Measurements from ENCODE around the gene TPM2. TPM values are rescaled to one million over a fixed set of nuclear protein-coding genes. Genes with fewer than 3 reads are reported as not detected.
A peak's percentile ranks its signal among the peaks of the same experiment; 100 is the strongest.

TPM2 gene
- total RNA-seq, 1 donor from 2014 or later = 24.3 TPM

- H3K27ac Mint-ChIP-seq = peak overlapping the region; percentile 98
- DNase-seq (ENCODE audit: low spot score, unreplicated experiment) = no peak
- H3K4me3 Mint-ChIP-seq (ENCODE audit: low read depth) = peak overlapping the region; percentile 85
- no peaks in the 10 kb centered on the region for H3K9me3 Mint-ChIP-seq (ENCODE audit: low read depth)
- peaks cover 15% of the 10 kb centered on the region for H3K4me1 Mint-ChIP-seq (ENCODE audit: low read depth)
- TF ChIP-seq CTCF (IDR thresholded peaks at IDR 0.05; ENCODE audit: unreplicated experiment) = no peak
- peaks cover 6% of the 10 kb centered on the region for H3K27me3 Mint-ChIP-seq
- H3K36me3 Mint-ChIP-seq (ENCODE audit: insufficient read depth) = peaks cover 9% of the 10 kb centered on the region
Observed at GRCh38 chr9:35659340-35659739, 30.4 kb downstream of the TPM2 start.

DNA sequence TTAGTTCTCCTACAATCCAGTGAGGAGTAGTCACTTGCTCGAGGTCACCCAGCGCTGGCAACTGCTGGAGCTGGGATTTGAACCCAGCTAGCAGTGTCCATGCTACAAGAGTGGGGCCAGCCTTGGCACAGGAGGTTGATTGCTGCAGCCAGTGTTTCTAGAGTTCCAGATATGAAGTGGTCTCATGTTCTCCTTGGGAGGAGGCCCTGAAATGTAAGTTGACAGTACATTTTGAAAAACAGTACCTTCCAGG lies 30.8 kb downstream of the TPM2 start:
- no peak for DNase-seq (ENCODE audit: low spot score, unreplicated experiment)
- Mint-ChIP-seq H3K36me3 (ENCODE audit: insufficient read depth) (peaks cover 9% of the 10 kb centered on the region), H3K4me1 (ENCODE audit: low read depth) (peaks cover 13% of the 10 kb centered on the region), H3K4me3 (ENCODE audit: low read depth) (peak overlapping the region; percentile 85), H3K27me3 (peaks cover 6% of the 10 kb centered on the region), H3K9me3 (ENCODE audit: low read depth) (no peaks in the 10 kb centered on the region), H3K27ac (peak overlapping the region; percentile 98)
- no peak for TF ChIP-seq CTCF (IDR thresholded peaks at IDR 0.05; ENCODE audit: unreplicated experiment)

- peak within 1 kb of the TSS; percentile 85 for H3K4me3 Mint-ChIP-seq (ENCODE audit: low read depth)
- TF ChIP-seq CTCF (IDR thresholded peaks at IDR 0.05; ENCODE audit: unreplicated experiment) = peak; percentile 93
- peak within 1 kb of the TSS; percentile 100 for H3K27ac Mint-ChIP-seq
- peak; percentile 85 for DNase-seq (ENCODE audit: low spot score, unreplicated experiment)
- H3K4me1 Mint-ChIP-seq (ENCODE audit: low read depth) = peaks cover 13% of the 10 kb centered on the region
- H3K36me3 Mint-ChIP-seq (ENCODE audit: insufficient read depth) = peaks cover 9% of the 10 kb centered on the region
- peaks cover 6% of the 10 kb centered on the region for H3K27me3 Mint-ChIP-seq
- H3K9me3 Mint-ChIP-seq (ENCODE audit: low read depth) = no peaks in the 10 kb centered on the region
Observed at GRCh38 chr9:35658137-35658967, 31.4 kb downstream of the TPM2 start, which contains the start of gene CCDC107. Gene CCDC107 (plus strand): TSS chr9:35658292. CDS start chr9:35658380, 88 bp downstream.

DNA sequence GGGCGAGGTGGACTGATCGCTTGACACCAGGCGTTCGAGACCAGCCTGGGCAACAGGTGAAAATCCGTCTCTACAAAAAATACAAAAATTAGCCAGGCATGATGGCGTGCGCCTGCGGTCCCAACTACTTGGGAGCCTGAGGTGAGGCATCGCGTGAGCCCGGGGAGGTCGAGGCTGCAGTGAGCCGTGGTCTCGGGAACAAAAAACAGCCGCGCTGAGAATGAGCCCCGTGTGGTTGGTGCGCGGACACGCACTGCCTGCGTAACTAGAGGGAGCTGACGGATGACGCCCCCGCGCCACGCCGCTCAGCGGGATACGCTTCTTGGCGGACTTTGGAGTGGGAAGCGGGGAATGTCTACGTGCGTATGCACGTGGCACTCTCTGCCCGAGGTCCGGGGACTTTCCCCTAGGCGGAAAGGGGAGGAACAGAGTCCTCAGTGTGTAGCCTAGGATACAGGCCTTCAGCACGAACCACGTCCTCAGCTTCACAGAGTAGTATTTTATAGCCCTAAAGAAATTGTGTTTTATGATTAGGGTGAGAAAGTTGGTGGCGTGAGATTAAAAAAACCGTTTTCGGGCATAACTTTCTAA lies 32.1 kb downstream of the TPM2 start, which contains the start of gene RMRP:
Gene RMRP, minus strand, starts transcription at position 474 of the 591 bp plus-strand sequence.
- Mint-ChIP-seq H3K36me3 (ENCODE audit: insufficient read depth) (peaks cover 8% of the 10 kb centered on the region), H3K27ac (peak within 1 kb of the TSS; percentile 100), H3K27me3 (peaks cover 6% of the 10 kb centered on the region), H3K9me3 (ENCODE audit: low read depth) (no peaks in the 10 kb centered on the region), H3K4me1 (ENCODE audit: low read depth) (peaks cover 13% of the 10 kb centered on the region), H3K4me3 (ENCODE audit: low read depth) (peak within 1 kb of the TSS; percentile 85)
- peak; percentile 86 for DNase-seq (ENCODE audit: low spot score, unreplicated experiment)
- peak; percentile 39 for TF ChIP-seq CTCF (IDR thresholded peaks at IDR 0.05; ENCODE audit: unreplicated experiment)

DNA sequence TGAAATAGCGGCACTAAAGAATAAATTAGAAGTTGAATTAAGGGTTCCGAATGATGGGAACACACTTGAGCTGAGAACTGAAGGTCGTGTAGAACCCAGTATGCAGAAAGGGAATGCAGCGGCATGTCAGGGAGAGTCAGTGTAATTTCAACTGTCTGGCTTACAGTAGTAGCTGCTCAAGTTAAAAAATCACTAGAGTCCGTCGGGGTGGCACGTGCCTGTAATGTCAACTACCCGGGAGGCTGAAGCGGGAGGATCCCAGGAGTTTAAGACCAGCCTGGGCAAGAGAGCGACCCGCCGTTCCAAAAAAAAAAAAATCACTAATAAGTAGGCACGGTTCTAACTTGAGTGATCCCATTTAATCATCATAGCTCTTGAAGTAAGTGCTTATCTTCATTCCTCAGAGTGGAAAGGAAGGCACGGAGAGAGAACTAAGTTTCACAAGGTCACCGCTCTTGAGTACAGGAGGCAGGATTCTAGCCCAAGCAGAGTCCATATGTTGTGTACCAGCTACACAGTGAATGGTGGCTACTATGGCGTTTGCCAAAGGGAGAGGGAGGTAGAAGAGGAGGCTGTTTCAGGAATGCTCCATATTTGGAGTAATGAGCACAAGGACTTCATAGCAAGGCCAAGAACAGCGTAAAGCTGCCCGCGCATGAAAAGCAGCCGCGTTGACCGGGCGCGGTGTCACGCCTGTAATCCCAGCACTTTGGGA lies 32.7 kb downstream of the TPM2 start:
- peaks cover 6% of the 10 kb centered on the region for H3K27me3 Mint-ChIP-seq
- H3K4me3 Mint-ChIP-seq (ENCODE audit: low read depth) = peak overlapping the region; percentile 77
- peak overlapping the region; percentile 100 for H3K27ac Mint-ChIP-seq
- no peak for DNase-seq (ENCODE audit: low spot score, unreplicated experiment)
- peaks cover 13% of the 10 kb centered on the region for H3K4me1 Mint-ChIP-seq (ENCODE audit: low read depth)
- no peak for TF ChIP-seq CTCF (IDR thresholded peaks at IDR 0.05; ENCODE audit: unreplicated experiment)
- no peaks in the 10 kb centered on the region for H3K9me3 Mint-ChIP-seq (ENCODE audit: low read depth)
- H3K36me3 Mint-ChIP-seq (ENCODE audit: insufficient read depth) = peaks cover 7% of the 10 kb centered on the region

Data from progenitor cell of endocrine pancreas (in vitro differentiated cells).